ENCODE data around the gene FAM83B.

FAM83B gene

DNA sequence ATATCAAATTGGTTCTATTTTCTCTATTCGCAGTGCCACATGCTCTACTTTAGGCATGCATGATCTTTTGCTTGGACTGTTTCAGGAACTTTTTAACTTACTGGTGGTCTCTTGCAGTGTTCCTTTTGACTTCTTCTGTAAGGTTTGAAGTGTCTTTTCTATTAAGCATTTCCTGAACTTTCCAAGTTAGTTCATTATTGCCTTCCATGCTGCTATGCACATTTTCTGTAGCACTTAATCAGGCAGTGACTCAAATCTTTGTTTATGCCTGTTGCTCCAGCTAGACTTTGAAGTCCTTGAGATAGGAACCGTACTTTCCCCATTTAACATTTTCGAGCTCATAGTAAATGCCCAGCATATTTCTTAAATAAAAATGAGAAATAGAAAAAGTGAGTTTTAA lies 52.2 kb downstream of the FAM83B start:
- Mint-ChIP-seq H3K27ac (no peak overlapping the region), H3K9me3 (peaks cover 3% of the 10 kb centered on the region), H3K36me3 (no peaks in the 10 kb centered on the region), H3K4me1 (no peaks in the 10 kb centered on the region), H3K4me3 (no peak overlapping the region), H3K27me3 (no peaks in the 10 kb centered on the region)
- no peak for DNase-seq (ENCODE audit: low spot score in 2 of 2)
- ATAC-seq (ENCODE audit: low read depth): no peak

DNA sequence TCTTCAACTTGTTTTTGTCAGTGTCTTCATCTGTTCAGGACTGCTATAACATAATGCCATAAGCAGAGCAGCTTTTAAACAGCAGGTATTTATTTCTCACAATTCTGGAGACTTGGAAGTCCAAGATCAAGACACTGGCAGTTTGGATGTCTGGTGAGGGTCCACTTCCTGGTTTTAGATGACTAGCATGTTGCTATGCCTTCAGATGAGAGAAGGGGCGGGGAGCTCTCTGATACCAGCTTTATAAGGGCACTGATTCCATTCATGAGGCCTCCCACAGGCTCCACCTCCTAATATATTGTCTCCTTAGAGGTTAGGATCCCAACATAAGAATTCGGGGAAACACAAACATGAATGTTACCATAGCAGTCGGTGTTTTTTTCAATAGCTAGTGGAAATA lies 52.9 kb downstream of the FAM83B start:
- DNase-seq (ENCODE audit: low spot score in 2 of 2): no peak
- Mint-ChIP-seq H3K4me3 (no peak overlapping the region), H3K36me3 (no peaks in the 10 kb centered on the region), H3K27me3 (no peaks in the 10 kb centered on the region), H3K27ac (no peak overlapping the region), H3K4me1 (no peaks in the 10 kb centered on the region), H3K9me3 (peaks cover 3% of the 10 kb centered on the region)
- ATAC-seq (ENCODE audit: low read depth): no peak

- Mint-ChIP-seq H3K4me1 (no peaks in the 10 kb centered on the region), H3K4me3 (no peak overlapping the region), H3K36me3 (no peaks in the 10 kb centered on the region), H3K27me3 (no peaks in the 10 kb centered on the region), H3K27ac (no peak overlapping the region), H3K9me3 (peaks cover 7% of the 10 kb centered on the region)
- no peak for DNase-seq (ENCODE audit: low spot score in 2 of 2)
- no peak for ATAC-seq (ENCODE audit: low read depth)
Measured at GRCh38 chr6:54899986-54900385, 53.4 kb downstream of the FAM83B start.

DNA sequence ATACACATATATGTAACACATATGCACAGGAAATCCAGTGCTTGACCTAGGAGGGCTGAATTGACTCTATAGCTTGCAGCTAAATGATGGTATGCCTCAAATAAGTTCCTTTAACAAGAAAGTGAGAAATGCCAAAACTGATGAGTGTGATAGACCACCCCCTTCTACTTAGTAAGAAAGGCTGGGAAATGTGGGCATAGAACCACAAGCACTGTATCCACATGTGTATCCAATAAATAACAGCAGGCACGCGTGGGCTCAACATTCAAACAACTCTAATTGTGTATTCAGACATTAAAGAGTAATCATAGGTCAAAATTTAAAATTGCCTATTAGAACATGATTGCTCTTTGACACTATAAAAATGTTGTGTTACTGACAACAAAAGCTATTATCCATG lies 54.1 kb downstream of the FAM83B start:
- no peak overlapping the region for H3K4me3 Mint-ChIP-seq
- no peak overlapping the region for H3K27ac Mint-ChIP-seq
- H3K27me3 Mint-ChIP-seq: no peaks in the 10 kb centered on the region
- peaks cover 7% of the 10 kb centered on the region for H3K9me3 Mint-ChIP-seq
- ATAC-seq (ENCODE audit: low read depth) (no peak), DNase-seq (ENCODE audit: low spot score in 2 of 2) (no peak)
- no peaks in the 10 kb centered on the region for H3K4me1 Mint-ChIP-seq
- no peaks in the 10 kb centered on the region for H3K36me3 Mint-ChIP-seq

- peaks cover 4% of the 10 kb centered on the region for H3K9me3 Mint-ChIP-seq
- no peak overlapping the region for H3K4me3 Mint-ChIP-seq
- no peaks in the 10 kb centered on the region for H3K4me1 Mint-ChIP-seq
- ATAC-seq (ENCODE audit: low read depth): no peak
- no peaks in the 10 kb centered on the region for H3K27me3 Mint-ChIP-seq
- H3K36me3 Mint-ChIP-seq: no peaks in the 10 kb centered on the region
- no peak for DNase-seq (ENCODE audit: low spot score in 2 of 2)
- H3K27ac Mint-ChIP-seq: no peak overlapping the region
Measured at GRCh38 chr6:54903884-54904283, 57.3 kb downstream of the FAM83B start.

GRCh38 chr6:54907355-54907754 lies 60.8 kb downstream of the FAM83B start:
- Mint-ChIP-seq H3K4me1 (no peaks in the 10 kb centered on the region), H3K27me3 (no peaks in the 10 kb centered on the region), H3K9me3 (peaks cover 8% of the 10 kb centered on the region), H3K4me3 (no peak overlapping the region), H3K27ac (no peak overlapping the region), H3K36me3 (no peaks in the 10 kb centered on the region)
- DNase-seq (ENCODE audit: low spot score in 2 of 2) (no peak), ATAC-seq (ENCODE audit: low read depth) (no peak)

GRCh38 chr6:54909184-54909583 lies 62.6 kb downstream of the FAM83B start:
- Mint-ChIP-seq H3K9me3 (peaks cover 8% of the 10 kb centered on the region), H3K27ac (no peak overlapping the region), H3K36me3 (no peaks in the 10 kb centered on the region), H3K4me3 (no peak overlapping the region), H3K27me3 (no peaks in the 10 kb centered on the region), H3K4me1 (no peaks in the 10 kb centered on the region)
- DNase-seq (ENCODE audit: low spot score in 2 of 2) (no peak), ATAC-seq (ENCODE audit: low read depth) (no peak)

- no peak overlapping the region for H3K4me3 Mint-ChIP-seq
- peaks cover 6% of the 10 kb centered on the region for H3K9me3 Mint-ChIP-seq
- no peak overlapping the region for H3K27ac Mint-ChIP-seq
- ATAC-seq (ENCODE audit: low read depth): no peak
- H3K27me3 Mint-ChIP-seq: no peaks in the 10 kb centered on the region
- no peaks in the 10 kb centered on the region for H3K36me3 Mint-ChIP-seq
- no peak for DNase-seq (ENCODE audit: low spot score in 2 of 2)
- no peaks in the 10 kb centered on the region for H3K4me1 Mint-ChIP-seq
Measured at GRCh38 chr6:54910431-54910884, 63.9 kb downstream of the FAM83B start.

DNA sequence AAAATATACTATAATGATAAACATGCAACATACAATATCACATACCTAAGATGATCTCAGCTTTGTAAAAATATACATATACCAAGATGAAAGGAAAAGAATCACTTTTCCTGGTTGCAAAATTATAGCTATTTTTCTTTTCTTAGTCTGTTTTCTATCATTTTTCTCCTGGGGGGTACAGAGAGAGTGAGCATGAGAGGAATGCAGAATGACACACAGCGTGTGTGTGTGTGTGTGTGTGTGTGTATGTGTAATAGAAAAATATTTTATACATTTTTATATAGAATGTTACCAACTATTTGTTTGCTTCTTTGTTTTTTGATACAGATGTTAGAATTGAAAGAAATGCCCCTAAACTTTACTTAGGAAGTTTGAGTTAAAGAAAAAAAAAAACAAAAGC lies 64.3 kb downstream of the FAM83B start:
- Mint-ChIP-seq H3K36me3 (no peaks in the 10 kb centered on the region), H3K27me3 (no peaks in the 10 kb centered on the region), H3K9me3 (peaks cover 8% of the 10 kb centered on the region), H3K4me3 (no peak overlapping the region), H3K4me1 (no peaks in the 10 kb centered on the region), H3K27ac (no peak overlapping the region)
- ATAC-seq (ENCODE audit: low read depth) (no peak), DNase-seq (ENCODE audit: low spot score in 2 of 2) (no peak)

DNA sequence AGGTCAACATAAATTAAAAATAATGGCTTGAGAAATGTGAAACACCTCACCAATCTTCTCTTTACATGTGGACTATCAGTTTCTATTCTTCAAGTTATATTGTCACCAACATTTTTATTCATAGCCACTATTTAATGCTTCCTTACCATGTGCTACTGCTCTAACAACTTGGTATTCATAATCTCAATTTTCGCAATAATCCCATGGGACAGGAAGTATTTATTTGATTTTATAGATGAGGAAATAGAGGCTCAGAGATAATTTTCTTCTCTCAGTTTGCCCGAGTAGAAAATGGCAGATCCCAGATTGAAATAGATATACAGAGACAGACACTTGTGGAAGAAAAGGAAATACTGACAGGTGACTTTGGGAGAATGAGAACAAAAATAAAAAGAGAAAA lies 66.6 kb downstream of the FAM83B start:
- DNase-seq (ENCODE audit: low spot score in 2 of 2): no peak
- Mint-ChIP-seq H3K4me1 (no peaks in the 10 kb centered on the region), H3K36me3 (no peaks in the 10 kb centered on the region), H3K27ac (no peak overlapping the region), H3K9me3 (peaks cover 9% of the 10 kb centered on the region), H3K4me3 (no peak overlapping the region), H3K27me3 (no peaks in the 10 kb centered on the region)
- no peak for ATAC-seq (ENCODE audit: low read depth)

DNA sequence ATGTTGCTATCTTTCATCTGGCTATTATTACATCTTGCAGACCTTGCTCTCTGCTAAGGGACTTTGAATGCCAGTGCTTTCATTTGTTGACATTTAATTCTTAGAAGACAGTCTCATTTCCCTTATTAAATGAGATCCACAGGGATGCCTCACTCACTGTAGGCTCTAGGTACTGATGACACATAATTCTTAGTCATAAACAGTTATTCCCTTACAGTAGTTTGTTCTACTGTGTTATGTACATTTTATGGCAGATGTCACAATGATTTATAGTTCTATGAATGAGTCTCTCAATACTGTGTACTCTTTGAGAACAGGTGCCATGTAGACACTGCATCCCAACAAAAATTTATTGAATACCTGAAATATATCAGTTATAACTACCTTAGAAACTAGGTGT lies 70.3 kb downstream of the FAM83B start:
- no peaks in the 10 kb centered on the region for H3K4me1 Mint-ChIP-seq
- no peak for DNase-seq (ENCODE audit: low spot score in 2 of 2)
- no peaks in the 10 kb centered on the region for H3K36me3 Mint-ChIP-seq
- no peak overlapping the region for H3K27ac Mint-ChIP-seq
- peaks cover 5% of the 10 kb centered on the region for H3K9me3 Mint-ChIP-seq
- no peaks in the 10 kb centered on the region for H3K27me3 Mint-ChIP-seq
- ATAC-seq (ENCODE audit: low read depth): no peak
- H3K4me3 Mint-ChIP-seq: no peak overlapping the region

- H3K27me3 Mint-ChIP-seq: no peaks in the 10 kb centered on the region
- DNase-seq (ENCODE audit: low spot score in 2 of 2): no peak
- H3K4me1 Mint-ChIP-seq: no peaks in the 10 kb centered on the region
Measured at GRCh38 chr6:54920628-54921027, 74.1 kb downstream of the FAM83B start.

GRCh38 chr6:54921891-54922290 lies 75.3 kb downstream of the FAM83B start:
- H3K4me1 Mint-ChIP-seq: no peaks in the 10 kb centered on the region
- no peak overlapping the region for H3K4me3 Mint-ChIP-seq
- peaks cover 1% of the 10 kb centered on the region for H3K9me3 Mint-ChIP-seq
- H3K27me3 Mint-ChIP-seq: no peaks in the 10 kb centered on the region
- no peak for DNase-seq (ENCODE audit: low spot score in 2 of 2)
- no peak for ATAC-seq (ENCODE audit: low read depth)
- H3K36me3 Mint-ChIP-seq: no peaks in the 10 kb centered on the region
- no peak overlapping the region for H3K27ac Mint-ChIP-seq

More at GRCh38 chr6:54920628-54921027, 74.1 kb downstream of the FAM83B start:
- Mint-ChIP-seq H3K27ac (no peak overlapping the region), H3K9me3 (peaks cover 4% of the 10 kb centered on the region), H3K4me3 (no peak overlapping the region), H3K36me3 (no peaks in the 10 kb centered on the region)
- ATAC-seq (ENCODE audit: low read depth): no peak

- Mint-ChIP-seq H3K36me3 (no peaks in the 10 kb centered on the region), H3K4me1 (no peaks in the 10 kb centered on the region), H3K4me3 (no peak overlapping the region), H3K27me3 (no peaks in the 10 kb centered on the region), H3K9me3 (peaks cover 14% of the 10 kb centered on the region), H3K27ac (no peak overlapping the region)
- DNase-seq (ENCODE audit: low spot score in 2 of 2) (no peak), ATAC-seq (ENCODE audit: low read depth) (no peak)
Measured at GRCh38 chr6:54929245-54929909, 82.8 kb downstream of the FAM83B start.

DNA sequence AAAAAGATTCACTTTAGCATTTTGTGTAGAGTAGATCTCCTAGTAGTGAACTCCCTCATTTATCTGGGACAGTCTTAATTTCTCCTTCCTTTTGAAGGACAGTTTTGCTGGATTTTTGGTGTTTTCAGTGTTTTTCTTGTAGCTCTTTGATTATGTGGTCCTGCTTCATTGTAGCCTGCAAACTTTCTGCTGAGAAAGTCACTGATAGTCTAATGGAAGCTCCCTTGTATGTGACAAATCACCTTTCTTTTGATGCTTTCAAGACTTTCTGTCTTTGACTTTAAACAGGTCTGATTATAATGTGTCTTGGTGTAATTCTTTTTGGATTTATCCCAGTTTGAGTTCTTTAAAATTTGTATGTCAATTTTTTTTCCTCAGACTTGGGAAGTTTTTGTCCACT lies 86.1 kb downstream of the FAM83B start:
- Mint-ChIP-seq H3K4me1 (no peaks in the 10 kb centered on the region), H3K27ac (no peak overlapping the region), H3K9me3 (peaks cover 13% of the 10 kb centered on the region), H3K27me3 (no peaks in the 10 kb centered on the region), H3K4me3 (no peak overlapping the region), H3K36me3 (no peaks in the 10 kb centered on the region)
- no peak for ATAC-seq (ENCODE audit: low read depth)
- DNase-seq (ENCODE audit: low spot score in 2 of 2): no peak

Measured in memory B cell (primary cell).